Measurements from ENCODE around the gene C2CD4B. TPM values are rescaled to one million over a fixed set of nuclear protein-coding genes. Genes with fewer than 3 reads are reported as not detected.
A peak's percentile ranks its signal among the peaks of the same experiment; 100 is the strongest.

C2CD4B gene
- total and polyA plus RNA-seq, 10 of the 15 experiments (the other 5 are each of a cell fraction or from before 2014, with no cell fraction given) = not detected

- FAIRE-seq (no peak), ATAC-seq (no peak; the same call in 2 of the 3 replicates)
- intact Hi-C loops (cut with micrococcal nuclease; ENCODE audit: unreplicated experiment) = no loop called here
Observed at GRCh38 chr15:62124973-62125303, 40.1 kb downstream of the C2CD4B start.

More at GRCh38 chr15:62124973-62125303, 40.1 kb downstream of the C2CD4B start:
- no peaks in the 10 kb centered on the region for H3K79me2 ChIP-seq (ENCODE audit: control insufficient read depth, insufficient read depth, low read length)
- CTCF ChIA-PET = interaction anchor here (1.1 to 2.9 kb wide), 4 partner anchors 51 to 182 kb away, joined by 3 to 20 read pairs (median 7); no protein-coding TSS in a partner anchor
- no peak overlapping the region for H3K4me3 ChIP-seq
- H3K27ac ChIP-seq (ENCODE audit: control insufficient read depth, insufficient read depth) = no peak overlapping the region
- no TSS peak for BruUV-seq (replicated peaks)
- no peaks in the 10 kb centered on the region for H4K20me1 ChIP-seq (ENCODE audit: control insufficient read depth, insufficient read depth)
- no peak overlapping the region for H2AFZ ChIP-seq (ENCODE audit: control insufficient read depth, low read depth, low read length)
- POLR2A ChIA-PET = no interaction called here
- no peaks in the 10 kb centered on the region for H3K36me3 ChIP-seq (ENCODE audit: control insufficient read depth in 2 of 2, insufficient read depth in 2 of 2, low read length in 1 of 2)
- in situ Hi-C loops (cut with MboI) = no loop called here
- no peak for DNase-seq (ENCODE audit: low read depth, low spot score)
- H3K27me3 ChIP-seq (replicated peaks in 1 of 2; ENCODE audit: control insufficient read depth in 2 of 2, insufficient read depth in 2 of 2, low read length in 1 of 2) = no peaks in the 10 kb centered on the region
- 18% methylated on average over 2 of the region's 2 CpGs for WGBS (ENCODE audit: insufficient coverage, insufficient replicate concordance, low lambda C conversion rate, missing lambda C conversion rate)
- no peak overlapping the region for H3K9ac ChIP-seq (ENCODE audit: control insufficient read depth, insufficient read depth, low read length)
- SMC1A ChIA-PET (ENCODE audit: uncharacterized antibody, unreplicated experiment) = interaction anchor here (0.5 to 1.1 kb wide), 2 partner anchors 17 to 181 kb away, joined by 3 read pairs; no protein-coding TSS in a partner anchor
- H3K9me3 ChIP-seq (replicated peaks; ENCODE audit: control insufficient read depth, insufficient read depth, low read length) = no peaks in the 10 kb centered on the region
- no peaks in the 10 kb centered on the region for H3K4me1 ChIP-seq (ENCODE audit: control insufficient read depth, insufficient read depth, low read length)
- no peak overlapping the region for H3K4me2 ChIP-seq (ENCODE audit: control insufficient read depth, insufficient read depth)
- 0 out of 6 replicates have a peak, but pooled peaks of 1 of the 3 experiments have one; percentile 6 for TF ChIP-seq CTCF (IDR thresholded peaks at IDR 0.05 in 2 of 3, conservative IDR thresholded peaks at IDR 0.05 in 1 of 3; ENCODE audit: control insufficient read depth in 2 of 3, extremely low read depth in 1 of 3, insufficient read depth in 1 of 3, low read depth in 3 of 3, low read length in 3 of 3)
- TF ChIP-seq EGR1 (IDR thresholded peaks at IDR 0.05; ENCODE audit: borderline replicate concordance in 1 of 2, low read depth in 2 of 2, low read length in 2 of 2) = no peak
- RAD21 ChIA-PET (ENCODE audit: unreplicated experiment) = interaction anchor here (1.1 kb wide), 1 partner anchor 37 kb away, joined by 3 read pairs; no protein-coding TSS in a partner anchor
